SIG-M5 treated with dmso at 0.1 percent for 504 hours (cell line): ENCODE data around the gene DGKQ.

Experiments
- DNase-seq: peaks from one replicate; lab custom pipeline; 2025; ENCODE audit not compliant: unreplicated experiment; lab: John Stamatoyannopoulos, UW

DGKQ gene

DNA sequence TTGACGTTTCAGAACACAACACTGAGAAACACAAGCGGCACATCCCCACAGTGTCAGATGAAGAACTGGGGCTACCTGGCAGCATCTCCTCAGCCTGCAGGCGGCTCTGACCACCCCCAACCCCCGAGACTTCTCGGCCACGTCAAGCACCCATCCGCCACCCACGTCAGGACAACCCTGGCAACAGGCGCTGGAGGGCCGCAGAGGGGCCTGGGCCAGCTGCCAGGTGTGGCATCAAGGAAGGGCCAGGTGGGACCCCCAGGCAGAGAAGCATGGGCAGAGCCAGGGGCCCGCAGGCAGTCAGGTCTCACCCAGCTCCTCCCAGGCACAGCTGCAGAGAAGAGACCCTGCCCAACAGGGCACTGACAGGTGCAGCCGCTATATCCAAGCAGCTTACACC lies 63.5 kb downstream of the DGKQ start:
- DNase-seq, result no peak

DNA sequence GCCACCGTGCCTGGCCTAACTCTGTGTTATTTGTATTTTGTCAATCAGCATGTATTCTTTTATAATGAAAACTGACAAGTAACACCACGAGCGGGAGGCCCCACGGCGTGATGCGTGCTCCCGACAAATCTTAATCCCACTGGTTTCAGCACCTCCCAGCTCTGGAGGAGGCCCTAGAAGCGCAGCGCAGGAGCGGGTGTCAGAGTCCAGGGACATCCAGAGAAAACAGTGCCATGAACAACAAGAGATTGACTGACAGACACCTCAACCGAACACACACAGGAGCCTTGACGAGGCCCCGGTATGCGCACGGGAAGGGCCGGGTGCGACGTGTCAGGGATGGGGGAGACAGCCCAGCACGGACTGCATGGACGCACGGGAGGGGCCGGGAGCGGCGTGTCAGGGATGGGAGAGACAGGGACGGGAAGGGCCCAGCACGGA lies 64.2 kb downstream of the DGKQ start:
- DNase-seq, result no peak
